IPS DF 19.7 (cell line): ENCODE measurements around the gene TAAR8.
"Not testable (repeated sequence)": the region's sequence is repeated elsewhere in the genome, so short reads cannot be mapped to it uniquely, and the experiment has no call there.

Experiments
- DNase-seq: peaks from one replicate; pipeline ENCODE4 v3.0.0-alpha.2; 2013; ENCODE audit warnings: low read depth, low spot score

Gene TAAR8

GRCh38 chr6:132544826-132545225, 7.6 kb upstream of the TAAR8 start:
- DNase-seq = no peak

GRCh38 chr6:132548746-132549463, 3.6 kb upstream of the TAAR8 start:
- DNase-seq = peak; percentile 33

- no peak for DNase-seq
These were observed 1.3 kb upstream of the TAAR8 start for GRCh38 chr6:132551214-132551613.

GRCh38 chr6:132560087-132560486, 7.6 kb downstream of the TAAR8 start:
- DNase-seq = not testable (repeated sequence)

GRCh38 chr6:132566404-132566803, 13.9 kb downstream of the TAAR8 start:
- no peak for DNase-seq

- no peak for DNase-seq
These were observed 15.1 kb downstream of the TAAR8 start for GRCh38 chr6:132567566-132567965.

- DNase-seq = no peak
These were observed 16.1 kb downstream of the TAAR8 start for GRCh38 chr6:132568611-132569010.

- no peak for DNase-seq
These were observed 16.7 kb downstream of the TAAR8 start for GRCh38 chr6:132569170-132569569.

GRCh38 chr6:132570221-132570777, 17.8 kb downstream of the TAAR8 start, which contains the start of gene TAAR6:
Gene TAAR6, plus strand, starts transcription at chr6:132570322. Its CDS starts 0 bp downstream, at chr6:132570322.
- DNase-seq = no peak

- no peak for DNase-seq
These were observed 19.3 kb downstream of the TAAR8 start for GRCh38 chr6:132571774-132572173.

- no peak for DNase-seq
These were observed 32.2 kb downstream of the TAAR8 start for GRCh38 chr6:132584698-132585097.

- DNase-seq = no peak
These were observed 35.0 kb downstream of the TAAR8 start for GRCh38 chr6:132587424-132587823.

GRCh38 chr6:132589454-132589853, 37.0 kb downstream of the TAAR8 start, which contains the start of gene TAAR5:
Gene TAAR5, minus strand, starts transcription at chr6:132589741. Its CDS starts 55 bp downstream, at chr6:132589686.
- no peak for DNase-seq

GRCh38 chr6:132590362-132590761, 37.9 kb downstream of the TAAR8 start:
- no peak for DNase-seq

GRCh38 chr6:132592855-132593254, 40.4 kb downstream of the TAAR8 start:
- no peak for DNase-seq

GRCh38 chr6:132596201-132596600, 43.7 kb downstream of the TAAR8 start:
- no peak for DNase-seq

- DNase-seq = peak; percentile 33
These were observed 46.0 kb downstream of the TAAR8 start for GRCh38 chr6:132598473-132598872.

- DNase-seq = not testable (repeated sequence)
These were observed 48.4 kb downstream of the TAAR8 start for GRCh38 chr6:132600900-132601299.
